Pancreas (tissue), 10 donors: ENCODE results near the gene MEI4. TPM values are rescaled to one million over a fixed set of nuclear protein-coding genes. Genes with fewer than 3 reads are reported as not detected.

Experiments used
- ATAC-seq, 4 donors: fragments of 200-7000 bp; cut with Tn5 transposase; one replicate each; pipeline versions ENCODE4 v1.8.0 to v1.9.1; 2020; ENCODE audit warnings: mild to moderate bottlenecking in 4 of 4, moderate library complexity in 4 of 4
- DNase-seq, 6 donors: peaks; one replicate each; pipeline ENCODE4 v3.0.0-alpha.2; 2020
- FAIRE-seq: peaks from 2 replicates; lab custom pipeline; 2012; peaks lifted over from hg19 to GRCh38; lab: Jason Lieb, UNC
- H3K27ac ChIP-seq, 4 donors: fragments of 200-600 bp; sonication (generic); 1 replicate in 3 of 4; 2 replicates in 1 of 4; pipeline versions ENCODE4 v1.5.0 to v1.8.0; 2020
- H3K27me3 ChIP-seq, 4 donors: fragments of 200-600 bp; one replicate each; pipeline ENCODE4 v1.8.0; 2021
- H3K36me3 ChIP-seq, 3 donors: fragments of 200-600 bp; sonication (generic) in 1 of 3; one replicate each; pipeline versions ENCODE4 v1.5.0 to v1.8.0; 2020 to 2021
- H3K4me1 ChIP-seq, 3 donors: fragments of 200-600 bp; one replicate each; pipeline ENCODE4 v1.8.0; 2021
- H3K4me3 ChIP-seq, 4 donors: fragments of 200-600 bp; sonication (generic) in 2 of 4; one replicate each; pipeline versions ENCODE4 v1.5.0 to v1.8.0; 2020 to 2021
- H3K9me3 ChIP-seq, 4 donors: fragments of 200-600 bp; one replicate each; pipeline ENCODE4 v1.8.0; 2021
- WGBS, 2 donors: extraction: QIAGEN DNeasy Blood & Tissue Kit; methylation state at CpG; one replicate each; pipeline ENCODE4 v1.1.7; 2013; 5-methylcytosine and 5-hydroxymethylcytosine counted together
- intact Hi-C, 3 donors: fragments of 100-400 bp; cut with DNase I; formaldehyde crosslinking; loops; one replicate each; pipeline versions ENCODE4 v1.11.1 to v1.14.2; 2022
- polyA plus RNA-seq, 2 donors: library from polyadenylated mRNA; stranded (reverse); fragments of 200-250 nt; gene quantifications; one replicate each; pipeline ENCODE4 v1.2.3, GENCODE V29; 2013
- total RNA-seq, 6 donors: library from RNA; stranded (reverse); fragmentation: NEBNext Ultra II Directional in 4 of 6; extraction: Animal tissue kit (Norgen Biotek cat#: 25700) in 4 of 6; gene quantifications; one replicate each; pipeline versions ENCODE4 v1.2.1 to v1.2.4, GENCODE V29; 2021 to 2023
- TF ChIP-seq, protein P1 (sequence below), 4 donors: fragments of 200-600 bp; sonication (generic) in 3 of 4; IDR thresholded peaks; one replicate each; pipeline versions ENCODE4 v1.5.0 to v1.8.0; 2021; ENCODE audit warnings: antibody characterized with exemption in 4 of 4
- donor health status: healthy with polysubstance abuse.
- donor health status: DM: no; HTN: no; CAD: no; lungs with moderate emphysema.
- donor health status: DM: no; HTN: no; CAD: no.
- donor health status: control.
- donor health status: control.
- donor health status: Bipolar disorder and iron deficiency.
- donor health status: DM: yes; HTN: yes; CAD: no.
- donor health status: DM: no; HTN: no; CAD: no.
- donor health status: DM: no; HTN: no; CAD: no.
- donor health status: DM: yes; HTN: yes; CAD: no.

Gene MEI4
- total and polyA plus RNA-seq, 8 donors, result 0.30 to 1.9 (median 1.1) TPM

- ATAC-seq (peak in 1 of 4 donors; percentile 31), DNase-seq (no peak), FAIRE-seq (no peak)
- Histone ChIP-seq H3K36me3 (no peaks in the 10 kb centered on the region), H3K4me1 (no peaks in the 10 kb centered on the region), H3K27ac (no peak overlapping the region), H3K27me3 (no peaks in the 10 kb centered on the region), H3K4me3 (no peak overlapping the region), H3K9me3 (no peaks in the 10 kb centered on the region)
- intact Hi-C loops, result no loop called here
- WGBS, 2 donors, result 26 to 35% methylated on average over 4 of the region's 4 CpGs
- TF ChIP-seq, protein P1, sequence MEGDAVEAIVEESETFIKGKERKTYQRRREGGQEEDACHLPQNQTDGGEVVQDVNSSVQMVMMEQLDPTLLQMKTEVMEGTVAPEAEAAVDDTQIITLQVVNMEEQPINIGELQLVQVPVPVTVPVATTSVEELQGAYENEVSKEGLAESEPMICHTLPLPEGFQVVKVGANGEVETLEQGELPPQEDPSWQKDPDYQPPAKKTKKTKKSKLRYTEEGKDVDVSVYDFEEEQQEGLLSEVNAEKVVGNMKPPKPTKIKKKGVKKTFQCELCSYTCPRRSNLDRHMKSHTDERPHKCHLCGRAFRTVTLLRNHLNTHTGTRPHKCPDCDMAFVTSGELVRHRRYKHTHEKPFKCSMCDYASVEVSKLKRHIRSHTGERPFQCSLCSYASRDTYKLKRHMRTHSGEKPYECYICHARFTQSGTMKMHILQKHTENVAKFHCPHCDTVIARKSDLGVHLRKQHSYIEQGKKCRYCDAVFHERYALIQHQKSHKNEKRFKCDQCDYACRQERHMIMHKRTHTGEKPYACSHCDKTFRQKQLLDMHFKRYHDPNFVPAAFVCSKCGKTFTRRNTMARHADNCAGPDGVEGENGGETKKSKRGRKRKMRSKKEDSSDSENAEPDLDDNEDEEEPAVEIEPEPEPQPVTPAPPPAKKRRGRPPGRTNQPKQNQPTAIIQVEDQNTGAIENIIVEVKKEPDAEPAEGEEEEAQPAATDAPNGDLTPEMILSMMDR (IDR thresholded peaks at IDR 0.05), result no peak
These were observed 181.8 kb downstream of the MEI4 start for GRCh38 chr6:77834591-77834996.

DNA sequence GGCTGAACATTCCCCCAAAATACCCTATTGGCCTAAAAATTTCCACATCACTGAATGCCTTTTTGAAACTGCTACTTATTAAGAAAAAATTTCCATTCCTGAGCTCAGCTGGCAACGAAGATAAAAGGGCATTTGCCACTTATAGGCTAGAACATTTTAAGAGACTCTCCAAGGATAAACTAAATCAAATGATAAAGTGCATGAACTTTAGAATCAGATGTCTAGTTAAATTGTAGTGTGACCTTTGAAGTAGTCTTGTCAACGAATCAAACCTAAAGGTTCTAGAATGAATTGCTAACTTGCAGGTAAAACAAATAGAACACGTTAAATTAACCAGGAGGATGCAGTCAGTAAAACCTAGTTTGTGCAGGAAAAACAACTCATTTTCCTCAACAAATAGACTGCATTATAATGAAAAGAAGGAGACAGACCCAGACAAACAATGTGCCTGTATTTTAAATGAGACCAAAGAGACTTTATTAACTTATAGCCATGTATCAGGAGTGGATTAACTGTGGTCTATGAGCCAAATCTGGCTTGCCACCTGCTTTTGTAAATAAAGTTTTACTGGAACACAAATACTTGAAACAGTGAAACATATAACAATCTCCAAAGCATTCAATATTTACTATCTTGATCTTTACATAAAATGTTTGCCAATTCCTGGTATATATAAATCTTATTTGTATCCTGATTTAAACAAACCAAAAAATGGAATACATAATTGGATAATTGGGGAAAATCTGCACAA, 184.4 kb downstream of the MEI4 start:
- Histone ChIP-seq H3K9me3 (no peaks in the 10 kb centered on the region), H3K4me3 (no peak overlapping the region), H3K4me1 (no peaks in the 10 kb centered on the region), H3K27ac (no peak overlapping the region), H3K27me3 (no peaks in the 10 kb centered on the region), H3K36me3 (no peaks in the 10 kb centered on the region)
- FAIRE-seq (no peak), DNase-seq (no peak), ATAC-seq (no peak)
- TF ChIP-seq, protein P1 (IDR thresholded peaks at IDR 0.05), result no peak
- 40 to 46% methylated on average over 3 of the region's 3 CpGs for WGBS, 2 donors
- intact Hi-C loops, result no loop called here

- no peaks in the 10 kb centered on the region for H3K27me3 ChIP-seq
- no peak overlapping the region for H3K4me3 ChIP-seq
- no peaks in the 10 kb centered on the region for H3K36me3 ChIP-seq
- no peaks in the 10 kb centered on the region for H3K4me1 ChIP-seq
- H3K27ac ChIP-seq, result no peak overlapping the region
- ATAC-seq (no peak), FAIRE-seq (no peak), DNase-seq (no peak)
- TF ChIP-seq, protein P1 (IDR thresholded peaks at IDR 0.05), result no peak
- intact Hi-C loops, result no loop called here
- 45 to 98% methylated on average over 2 of the region's 2 CpGs for WGBS, 2 donors
- no peaks in the 10 kb centered on the region for H3K9me3 ChIP-seq
These were observed 186.5 kb downstream of the MEI4 start for GRCh38 chr6:77839292-77839691.

GRCh38 chr6:77844822-77845221, 192.0 kb downstream of the MEI4 start:
- Histone ChIP-seq H3K27ac (no peak overlapping the region), H3K4me1 (no peaks in the 10 kb centered on the region), H3K27me3 (no peaks in the 10 kb centered on the region), H3K36me3 (no peaks in the 10 kb centered on the region), H3K4me3 (no peak overlapping the region), H3K9me3 (no peaks in the 10 kb centered on the region)
- TF ChIP-seq, protein P1 (IDR thresholded peaks at IDR 0.05), result no peak
- 62 to 71% methylated on average over 3 of the region's 3 CpGs for WGBS, 2 donors
- ATAC-seq (no peak), DNase-seq (no peak), FAIRE-seq (no peak)
- intact Hi-C loops, result no loop called here

- no peak for FAIRE-seq
- DNase-seq, result no peak
- intact Hi-C loops, result no loop called here
- H3K27me3 ChIP-seq, result no peaks in the 10 kb centered on the region
- ATAC-seq, result no peak
- H3K4me3 ChIP-seq, result no peak overlapping the region
- H3K27ac ChIP-seq, result no peak overlapping the region
- H3K4me1 ChIP-seq, result no peaks in the 10 kb centered on the region
- H3K36me3 ChIP-seq, result no peaks in the 10 kb centered on the region
- TF ChIP-seq, protein P1 (IDR thresholded peaks at IDR 0.05), result no peak
- no peaks in the 10 kb centered on the region for H3K9me3 ChIP-seq
These were observed 200.6 kb downstream of the MEI4 start for GRCh38 chr6:77853401-77853800.
